Measurements from ENCODE around the gene YWHAQ. TPM values are rescaled to one million over a fixed set of nuclear protein-coding genes. Genes with fewer than 3 reads are reported as not detected.

Gene YWHAQ
- total and polyA plus RNA-seq, 9 of the 15 experiments (the other 6 are each of a cell fraction or from before 2014, with no cell fraction given) = 63.1 to 359 (median 203) TPM

DNA sequence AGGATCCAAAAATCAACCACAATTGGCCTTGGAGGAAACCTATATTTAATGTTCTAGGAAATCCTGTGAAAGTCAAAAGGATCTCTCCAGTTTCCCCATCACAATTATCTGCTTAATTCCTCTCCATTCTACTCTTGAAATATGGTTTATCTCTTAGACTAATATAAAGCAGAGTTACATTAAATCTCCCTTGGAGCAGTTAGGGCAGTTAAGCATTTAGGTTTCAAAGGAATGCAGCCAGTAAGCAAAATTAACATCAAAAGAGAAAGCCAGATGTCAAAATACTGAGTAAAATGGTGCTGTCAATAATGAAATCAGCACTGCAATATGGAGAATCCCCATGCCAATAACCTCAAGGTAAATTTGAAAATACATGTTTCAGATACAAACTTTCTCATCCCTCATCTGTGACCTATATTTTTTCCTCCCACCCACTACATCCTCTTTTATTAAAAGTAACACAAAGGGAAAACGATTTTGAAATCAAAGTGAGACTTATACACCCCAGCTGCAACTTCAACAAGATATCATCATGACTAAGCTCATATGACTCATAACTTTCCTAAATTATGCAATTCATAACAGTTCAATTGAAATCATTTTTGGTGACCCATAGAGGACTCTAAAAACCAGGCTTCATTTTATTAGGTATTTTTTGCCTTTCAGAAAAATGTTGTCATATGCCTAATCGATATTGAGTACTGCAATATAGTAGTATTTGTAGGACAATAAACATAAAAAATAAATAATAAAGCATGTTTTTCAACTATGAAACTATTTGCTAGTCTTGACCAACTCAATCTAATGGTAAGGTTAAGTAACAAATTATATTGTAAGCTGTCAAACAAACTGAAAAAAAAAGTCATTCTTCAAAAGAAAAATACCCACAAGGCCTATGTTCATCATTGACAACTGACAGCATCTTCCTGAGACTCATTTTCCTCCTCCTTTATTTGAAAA is 78.3 kb downstream of the YWHAQ start (continued):
- TF ChIP-seq, protein P1, sequence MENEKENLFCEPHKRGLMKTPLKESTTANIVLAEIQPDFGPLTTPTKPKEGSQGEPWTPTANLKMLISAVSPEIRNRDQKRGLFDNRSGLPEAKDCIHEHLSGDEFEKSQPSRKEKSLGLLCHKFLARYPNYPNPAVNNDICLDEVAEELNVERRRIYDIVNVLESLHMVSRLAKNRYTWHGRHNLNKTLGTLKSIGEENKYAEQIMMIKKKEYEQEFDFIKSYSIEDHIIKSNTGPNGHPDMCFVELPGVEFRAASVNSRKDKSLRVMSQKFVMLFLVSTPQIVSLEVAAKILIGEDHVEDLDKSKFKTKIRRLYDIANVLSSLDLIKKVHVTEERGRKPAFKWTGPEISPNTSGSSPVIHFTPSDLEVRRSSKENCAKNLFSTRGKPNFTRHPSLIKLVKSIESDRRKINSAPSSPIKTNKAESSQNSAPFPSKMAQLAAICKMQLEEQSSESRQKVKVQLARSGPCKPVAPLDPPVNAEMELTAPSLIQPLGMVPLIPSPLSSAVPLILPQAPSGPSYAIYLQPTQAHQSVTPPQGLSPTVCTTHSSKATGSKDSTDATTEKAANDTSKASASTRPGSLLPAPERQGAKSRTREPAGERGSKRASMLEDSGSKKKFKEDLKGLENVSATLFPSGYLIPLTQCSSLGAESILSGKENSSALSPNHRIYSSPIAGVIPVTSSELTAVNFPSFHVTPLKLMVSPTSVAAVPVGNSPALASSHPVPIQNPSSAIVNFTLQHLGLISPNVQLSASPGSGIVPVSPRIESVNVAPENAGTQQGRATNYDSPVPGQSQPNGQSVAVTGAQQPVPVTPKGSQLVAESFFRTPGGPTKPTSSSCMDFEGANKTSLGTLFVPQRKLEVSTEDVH (IDR thresholded peaks at IDR 0.05; ENCODE audit: low read depth, partially characterized antibody) = no peak
- no peak for TF ChIP-seq GABPB2 (CRISPR knock-in tag; conservative IDR thresholded peaks at IDR 0.05)
- TF ChIP-seq FOXA1 (IDR thresholded peaks at IDR 0.05; ENCODE audit: borderline replicate concordance) = no peak
- TF ChIP-seq, protein P2, sequence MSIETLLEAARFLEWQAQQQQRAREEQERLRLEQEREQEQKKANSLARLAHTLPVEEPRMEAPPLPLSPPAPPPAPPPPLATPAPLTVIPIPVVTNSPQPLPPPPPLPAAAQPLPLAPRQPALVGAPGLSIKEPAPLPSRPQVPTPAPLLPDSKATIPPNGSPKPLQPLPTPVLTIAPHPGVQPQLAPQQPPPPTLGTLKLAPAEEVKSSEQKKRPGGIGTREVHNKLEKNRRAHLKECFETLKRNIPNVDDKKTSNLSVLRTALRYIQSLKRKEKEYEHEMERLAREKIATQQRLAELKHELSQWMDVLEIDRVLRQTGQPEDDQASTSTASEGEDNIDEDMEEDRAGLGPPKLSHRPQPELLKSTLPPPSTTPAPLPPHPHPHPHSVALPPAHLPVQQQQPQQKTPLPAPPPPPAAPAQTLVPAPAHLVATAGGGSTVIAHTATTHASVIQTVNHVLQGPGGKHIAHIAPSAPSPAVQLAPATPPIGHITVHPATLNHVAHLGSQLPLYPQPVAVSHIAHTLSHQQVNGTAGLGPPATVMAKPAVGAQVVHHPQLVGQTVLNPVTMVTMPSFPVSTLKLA (conservative IDR thresholded peaks at IDR 0.05) = peak in 1 of 2 experiments; percentile 45; a peak in 2 of 4 replicates
- TF ChIP-seq, protein P3, sequence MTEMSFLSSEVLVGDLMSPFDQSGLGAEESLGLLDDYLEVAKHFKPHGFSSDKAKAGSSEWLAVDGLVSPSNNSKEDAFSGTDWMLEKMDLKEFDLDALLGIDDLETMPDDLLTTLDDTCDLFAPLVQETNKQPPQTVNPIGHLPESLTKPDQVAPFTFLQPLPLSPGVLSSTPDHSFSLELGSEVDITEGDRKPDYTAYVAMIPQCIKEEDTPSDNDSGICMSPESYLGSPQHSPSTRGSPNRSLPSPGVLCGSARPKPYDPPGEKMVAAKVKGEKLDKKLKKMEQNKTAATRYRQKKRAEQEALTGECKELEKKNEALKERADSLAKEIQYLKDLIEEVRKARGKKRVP (CRISPR knock-in tag; IDR thresholded peaks at IDR 0.05) = peak; percentile 70; the same call in 1 of the 2 replicates
- 0 out of 2 replicates have a peak, but pooled peaks have one; percentile 11 for TF ChIP-seq NFRKB (IDR thresholded peaks at IDR 0.05; ENCODE audit: low read depth)
- TF ChIP-seq BRD9 (IDR thresholded peaks at IDR 0.05; ENCODE audit: low read depth, partially characterized antibody) = peak; percentile 83
- no peak for TF ChIP-seq SMARCA5 (IDR thresholded peaks at IDR 0.05)
- 0 out of 2 replicates have a peak, but pooled peaks have one; percentile 29 for TF ChIP-seq MEF2D (tag; conservative IDR thresholded peaks at IDR 0.05; ENCODE audit: low read depth)
- peak; percentile 84 for TF ChIP-seq TAF9B (IDR thresholded peaks at IDR 0.05; ENCODE audit: partially characterized antibody)
- TF ChIP-seq, protein P4, sequence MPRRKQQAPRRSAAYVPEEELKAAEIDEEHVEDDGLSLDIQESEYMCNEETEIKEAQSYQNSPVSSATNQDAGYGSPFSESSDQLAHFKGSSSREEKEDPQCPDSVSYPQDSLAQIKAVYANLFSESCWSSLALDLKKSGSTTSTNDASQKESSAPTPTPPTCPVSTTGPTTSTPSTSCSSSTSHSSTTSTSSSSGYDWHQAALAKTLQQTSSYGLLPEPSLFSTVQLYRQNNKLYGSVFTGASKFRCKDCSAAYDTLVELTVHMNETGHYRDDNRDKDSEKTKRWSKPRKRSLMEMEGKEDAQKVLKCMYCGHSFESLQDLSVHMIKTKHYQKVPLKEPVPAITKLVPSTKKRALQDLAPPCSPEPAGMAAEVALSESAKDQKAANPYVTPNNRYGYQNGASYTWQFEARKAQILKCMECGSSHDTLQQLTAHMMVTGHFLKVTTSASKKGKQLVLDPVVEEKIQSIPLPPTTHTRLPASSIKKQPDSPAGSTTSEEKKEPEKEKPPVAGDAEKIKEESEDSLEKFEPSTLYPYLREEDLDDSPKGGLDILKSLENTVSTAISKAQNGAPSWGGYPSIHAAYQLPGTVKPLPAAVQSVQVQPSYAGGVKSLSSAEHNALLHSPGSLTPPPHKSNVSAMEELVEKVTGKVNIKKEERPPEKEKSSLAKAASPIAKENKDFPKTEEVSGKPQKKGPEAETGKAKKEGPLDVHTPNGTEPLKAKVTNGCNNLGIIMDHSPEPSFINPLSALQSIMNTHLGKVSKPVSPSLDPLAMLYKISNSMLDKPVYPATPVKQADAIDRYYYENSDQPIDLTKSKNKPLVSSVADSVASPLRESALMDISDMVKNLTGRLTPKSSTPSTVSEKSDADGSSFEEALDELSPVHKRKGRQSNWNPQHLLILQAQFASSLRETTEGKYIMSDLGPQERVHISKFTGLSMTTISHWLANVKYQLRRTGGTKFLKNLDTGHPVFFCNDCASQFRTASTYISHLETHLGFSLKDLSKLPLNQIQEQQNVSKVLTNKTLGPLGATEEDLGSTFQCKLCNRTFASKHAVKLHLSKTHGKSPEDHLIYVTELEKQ (CRISPR knock-in tag; IDR thresholded peaks at IDR 0.05) = no peak
- peak; percentile 23 for TF ChIP-seq MEIS2 (IDR thresholded peaks at IDR 0.05; ENCODE audit: partially characterized antibody)
- no peak for TF ChIP-seq TGIF2 (CRISPR knock-in tag; IDR thresholded peaks at IDR 0.05)
- peak; percentile 89 for TF ChIP-seq CEBPG (CRISPR knock-in tag; IDR thresholded peaks at IDR 0.05)
- peak; percentile 97 to 98 for TF ChIP-seq CEBPG (tag; conservative IDR thresholded peaks at IDR 0.05 in 1 of 2, IDR thresholded peaks at IDR 0.05 in 1 of 2)
- TF ChIP-seq CXXC5 (CRISPR knock-in tag; IDR thresholded peaks at IDR 0.05) = no peak
- no peak for TF ChIP-seq SIN3B (IDR thresholded peaks at IDR 0.05; ENCODE audit: low read depth)
- no peak for TF ChIP-seq ZNF165 (CRISPR knock-in tag; IDR thresholded peaks at IDR 0.05; ENCODE audit: borderline replicate concordance)

All from K562 (cell line).